COLO668 (cell line): ENCODE data around the gene VPS8.

Experiments
- DNase-seq: peaks from one replicate; lab custom pipeline; 2025; ENCODE audit not compliant: unreplicated experiment; lab: John Stamatoyannopoulos, UW

The VPS8 gene

DNA sequence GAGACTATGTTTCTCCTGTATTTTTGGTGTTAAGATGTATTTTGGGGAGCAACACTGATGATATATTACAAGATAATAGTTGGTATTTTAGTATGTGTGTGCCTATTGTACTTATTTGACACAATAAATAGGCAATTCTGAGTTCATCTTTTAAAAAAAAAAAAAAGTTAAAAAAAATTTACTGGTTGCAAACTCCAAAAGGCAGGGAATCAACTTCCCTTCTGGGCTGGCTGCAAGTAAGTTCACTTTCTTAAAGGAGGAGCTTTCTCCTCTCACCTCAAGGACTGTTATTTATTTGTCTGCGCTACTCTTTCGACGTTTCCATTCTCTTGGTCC is 335 bp upstream of the VPS8 start:
- no peak for DNase-seq

DNA sequence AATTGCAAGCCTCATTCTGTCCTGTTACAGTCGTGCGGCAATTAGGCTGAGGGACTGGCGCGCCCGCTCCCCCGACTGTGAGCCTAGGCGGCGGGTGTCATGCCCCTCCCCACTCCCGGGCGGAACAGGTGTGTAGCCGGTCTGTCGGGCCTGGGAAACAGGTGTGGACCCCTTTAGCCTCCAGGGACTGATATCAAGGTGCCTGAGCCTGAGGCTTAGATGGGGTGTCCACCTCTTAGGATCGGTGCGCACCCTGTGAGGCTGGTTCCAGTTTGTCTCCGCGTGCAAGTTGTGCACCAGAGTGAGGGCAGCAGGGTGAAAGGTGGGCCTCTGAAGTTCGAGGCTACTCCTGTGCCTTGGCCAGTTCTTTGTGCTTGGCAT is 686 bp downstream of the VPS8 start:
- DNase-seq = peak; percentile 34

DNA sequence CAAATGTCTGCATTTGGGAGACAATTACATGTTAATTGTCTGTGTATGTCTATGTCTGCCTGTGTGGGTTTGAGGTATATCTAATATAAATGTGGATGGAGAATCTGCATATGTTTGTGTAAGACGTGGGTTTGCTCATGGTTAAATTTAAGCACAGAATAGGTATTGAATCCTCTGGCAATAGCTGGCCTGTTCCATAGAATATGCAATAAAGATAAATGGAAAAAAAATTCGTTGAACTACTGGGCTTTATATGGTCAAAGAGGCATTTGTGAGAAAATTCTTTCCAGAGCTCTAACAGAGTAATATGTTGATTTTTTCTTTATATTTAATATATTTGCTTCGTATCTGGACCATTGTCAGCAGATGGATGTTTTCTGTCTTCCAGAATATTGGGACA is 1.4 kb downstream of the VPS8 start:
- no peak for DNase-seq

DNA sequence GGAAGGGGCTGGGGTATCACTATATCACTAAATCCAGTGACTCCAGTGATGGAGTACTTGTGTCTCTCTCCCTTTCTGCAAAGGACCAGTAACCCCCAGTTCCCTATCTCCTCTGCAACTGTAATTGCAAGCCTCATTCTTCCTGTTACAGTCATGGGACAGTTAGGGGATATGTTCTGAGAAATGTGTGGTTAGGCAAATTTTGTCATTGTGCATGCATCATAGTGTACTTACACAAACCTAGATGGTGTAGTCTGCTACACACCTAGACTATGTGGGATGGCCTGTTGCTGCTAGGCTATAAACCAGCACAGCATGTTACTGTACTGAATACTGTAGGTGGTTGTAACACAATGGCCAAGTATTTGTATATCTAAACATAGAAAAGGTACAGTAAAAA is 2.2 kb downstream of the VPS8 start:
- no peak for DNase-seq

DNA sequence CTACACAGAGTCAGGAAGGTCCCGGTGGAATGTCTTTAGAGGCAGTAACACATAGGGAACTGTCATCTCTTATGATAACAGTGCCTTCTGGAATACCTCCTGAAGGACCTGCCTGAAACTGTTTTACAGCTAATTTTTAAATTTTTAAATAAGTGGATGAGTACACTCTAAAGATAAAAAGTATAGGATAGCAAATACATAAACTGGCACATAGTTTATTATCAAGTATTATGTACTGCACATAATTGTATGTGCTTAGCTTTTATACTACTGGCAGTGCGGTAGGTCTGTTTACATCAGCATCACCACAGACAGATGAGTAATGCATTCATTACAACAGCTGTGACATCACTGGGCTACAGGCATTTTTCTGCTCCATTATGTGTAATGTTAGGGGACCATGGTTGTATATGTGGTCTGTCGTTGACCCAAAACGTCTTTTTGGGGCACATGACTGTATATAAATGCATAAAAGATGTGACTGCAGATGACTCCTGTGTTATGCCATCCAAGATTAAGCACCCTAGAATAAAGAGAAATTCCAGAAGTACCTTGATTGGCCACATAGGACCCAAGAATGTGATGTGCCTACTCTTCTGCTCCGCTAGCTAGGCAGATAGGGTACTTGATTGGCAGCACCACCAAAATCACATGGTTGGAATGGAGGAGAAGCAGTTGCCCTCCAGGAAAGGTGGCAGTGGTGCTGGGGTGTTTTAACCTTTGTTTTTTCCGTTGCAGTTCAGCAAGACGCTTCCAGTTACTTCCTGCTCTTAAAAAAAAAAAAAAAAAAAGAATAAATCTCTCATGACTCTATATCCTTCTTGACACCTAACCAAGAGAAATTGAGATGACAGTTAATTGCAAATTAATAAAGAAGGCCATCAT is 3.3 kb downstream of the VPS8 start:
- no peak for DNase-seq

DNA sequence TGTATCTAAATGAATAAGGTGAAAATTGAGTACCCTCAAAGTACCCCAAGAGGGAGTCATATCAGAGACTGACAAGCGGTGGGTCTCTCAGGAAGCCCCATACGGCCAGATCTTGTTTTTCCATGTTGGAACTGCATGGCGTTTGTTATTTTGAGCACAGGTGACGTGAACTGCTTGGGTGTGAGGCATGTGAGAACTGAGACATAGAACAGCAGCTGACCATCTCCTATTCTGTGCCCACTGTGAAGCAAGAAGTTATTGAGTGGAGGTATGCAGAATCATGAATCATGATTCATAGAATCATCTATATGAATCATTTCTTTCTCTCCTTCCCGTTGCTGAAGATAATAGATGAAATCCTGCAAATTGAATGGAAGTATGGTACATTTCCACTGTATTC is 4.6 kb downstream of the VPS8 start:
- DNase-seq = no peak

DNA sequence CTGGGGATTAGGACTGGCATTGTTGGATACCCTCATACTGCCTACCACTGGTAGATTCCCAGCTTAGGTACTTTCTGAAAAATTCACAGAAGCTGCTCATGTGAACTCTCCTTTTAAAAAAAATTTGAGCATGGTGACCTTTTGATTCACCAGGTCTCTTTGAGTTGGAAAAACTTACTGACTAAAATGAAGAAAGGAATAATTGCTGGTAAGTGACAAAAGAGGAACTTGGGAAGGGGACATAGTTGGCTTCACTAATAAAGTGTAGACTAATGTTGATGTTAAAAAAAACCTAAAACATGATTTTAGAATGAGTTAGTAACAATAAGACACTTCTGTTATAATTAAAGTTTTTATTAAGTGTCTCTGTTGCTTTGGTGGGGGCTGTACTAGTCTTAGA is 8.6 kb downstream of the VPS8 start:
- no peak for DNase-seq

DNA sequence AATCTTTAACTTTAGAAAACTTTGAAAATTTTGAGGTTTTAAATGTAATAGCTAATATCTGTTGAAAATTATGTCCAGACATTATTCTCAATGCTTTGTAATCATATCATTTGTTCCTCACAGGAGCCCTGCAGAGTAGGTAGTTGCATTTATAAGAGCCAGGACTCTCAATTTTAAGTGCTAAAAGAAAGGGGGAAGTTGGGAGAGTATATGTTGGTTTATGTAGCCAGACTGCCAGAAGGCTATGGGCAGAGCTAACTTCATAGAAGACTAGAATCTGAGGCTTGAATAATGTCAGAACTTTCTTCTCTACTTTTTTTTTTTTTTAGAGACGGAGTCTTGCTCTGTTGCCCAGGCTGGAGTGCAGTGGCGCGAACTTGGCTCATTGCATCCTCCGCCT is 9.1 kb downstream of the VPS8 start:
- no peak for DNase-seq

DNA sequence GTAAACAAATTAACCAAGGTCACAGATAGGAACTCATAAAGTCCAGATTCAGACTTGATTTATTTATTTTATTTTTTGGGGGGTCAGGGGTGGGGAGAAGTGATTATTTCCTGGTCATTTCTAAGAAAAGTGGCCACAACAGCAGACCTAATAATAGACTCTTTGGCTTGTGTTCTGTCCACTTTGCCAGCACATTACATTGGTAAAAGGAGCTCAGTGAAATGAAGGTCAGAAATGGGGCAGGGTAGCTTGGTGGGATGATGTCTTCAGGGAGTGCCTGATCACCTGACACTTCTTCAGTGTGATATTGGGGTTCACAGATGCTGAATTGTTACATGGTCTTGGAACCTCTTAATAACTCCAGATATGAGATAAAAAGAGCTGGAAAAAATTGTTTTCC is 10.1 kb downstream of the VPS8 start:
- DNase-seq = no peak

DNA sequence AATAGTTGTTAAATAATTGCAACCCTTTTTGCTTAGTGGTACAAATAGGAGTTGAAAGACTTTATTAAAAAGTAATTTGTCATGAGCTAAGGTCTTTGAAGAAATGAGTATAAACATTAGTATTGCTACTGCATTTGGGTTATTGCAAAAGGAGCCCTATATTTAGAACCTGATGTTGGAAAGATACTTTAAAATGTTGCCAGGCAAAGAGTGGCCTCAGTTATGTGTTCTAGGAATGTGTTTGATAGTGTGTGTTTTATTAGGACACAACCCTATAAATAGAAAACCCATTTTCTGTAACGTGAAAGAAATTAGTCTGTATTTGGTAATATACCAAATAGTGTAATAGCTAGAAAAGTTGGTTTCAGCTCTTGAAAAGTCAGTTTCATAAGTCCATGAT is 10.7 kb downstream of the VPS8 start:
- DNase-seq = no peak

DNA sequence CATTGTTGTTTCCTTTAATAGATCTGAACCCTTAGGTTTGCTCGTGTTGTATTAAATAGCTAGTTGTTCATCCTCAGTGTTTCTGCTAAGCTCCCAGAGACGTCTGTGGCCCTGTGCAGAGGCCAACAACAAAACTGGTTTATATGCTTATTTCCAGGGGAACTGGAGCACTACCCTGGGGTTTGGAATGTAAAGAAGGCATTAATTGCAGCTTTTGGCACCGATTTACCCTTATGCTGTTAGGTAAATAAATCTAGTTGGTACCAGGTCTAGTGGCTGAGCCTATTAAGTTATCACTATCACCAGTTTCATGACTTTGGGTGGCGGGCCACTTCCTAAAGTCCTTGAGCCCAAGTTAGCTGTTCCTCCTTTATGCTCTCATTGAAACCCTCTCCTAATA is 12.0 kb downstream of the VPS8 start:
- no peak for DNase-seq

DNA sequence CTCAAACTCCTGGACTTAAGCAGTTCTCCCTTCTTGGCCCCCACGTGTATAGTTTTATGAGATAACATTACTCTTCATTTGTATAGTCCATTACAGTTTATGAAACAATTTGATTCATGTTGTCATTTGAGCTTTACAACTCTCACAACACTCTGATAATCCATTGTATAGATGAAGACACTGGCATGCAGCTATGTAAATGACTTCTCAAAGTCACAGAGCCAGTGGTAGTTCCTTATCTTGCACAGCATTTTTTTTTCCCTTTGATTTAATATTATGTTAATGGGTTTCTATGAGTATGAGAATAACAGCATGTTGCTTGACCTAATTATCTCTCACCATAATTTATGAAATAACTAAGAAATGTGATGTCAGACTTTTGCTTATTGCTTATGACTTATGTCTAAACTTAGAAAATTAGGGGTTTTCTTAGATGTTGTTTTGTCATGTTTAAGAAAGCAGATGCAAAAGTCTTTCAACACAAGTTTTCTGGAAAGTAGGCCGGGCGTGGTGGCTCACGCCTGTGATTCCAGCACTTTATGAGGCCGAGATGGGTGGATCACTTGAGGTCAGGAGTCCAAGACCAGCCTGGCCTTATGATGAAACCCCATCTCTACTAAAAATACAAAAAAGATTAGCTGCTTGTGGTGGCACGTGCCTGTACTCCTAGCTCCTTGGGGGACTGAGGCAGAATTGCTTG is 13.3 kb downstream of the VPS8 start:
- no peak for DNase-seq

DNA sequence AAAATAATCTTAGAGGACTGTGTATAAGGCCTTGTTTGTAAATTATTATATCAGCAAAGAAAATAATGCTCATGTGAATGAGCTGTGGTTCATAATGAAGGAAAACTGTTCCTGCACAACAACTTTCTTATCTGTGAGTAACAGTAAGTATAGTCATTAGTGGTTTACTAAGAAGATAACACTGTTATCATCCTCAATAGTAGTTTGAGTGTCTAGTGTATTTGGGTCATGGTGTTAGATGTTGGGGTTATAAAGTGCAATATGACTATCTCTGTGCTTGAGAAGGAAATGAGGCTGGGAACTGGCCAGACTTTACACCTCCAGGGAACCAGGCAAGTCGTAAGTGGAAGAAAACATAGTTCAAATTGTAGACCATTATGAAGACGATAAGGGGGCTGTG is 15.6 kb downstream of the VPS8 start:
- DNase-seq = no peak

DNA sequence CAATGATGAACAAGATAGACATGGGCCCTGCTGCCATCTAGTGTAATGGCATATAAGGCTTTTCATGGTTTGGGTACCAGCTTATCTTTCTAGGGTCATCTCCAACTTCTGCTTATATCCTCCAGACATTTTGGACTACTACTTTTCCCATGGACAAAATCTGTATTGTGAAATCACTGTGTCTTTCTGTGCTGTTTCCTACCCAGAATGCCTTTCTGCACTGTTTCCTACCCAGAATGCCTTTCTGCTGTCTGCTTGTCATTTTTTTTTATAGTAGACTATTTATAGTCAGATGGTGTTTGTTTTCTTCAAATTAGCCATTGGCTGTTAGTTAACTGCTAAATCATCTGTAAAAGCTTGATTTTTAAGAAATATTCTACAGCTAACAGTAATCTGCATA is 20.1 kb downstream of the VPS8 start:
- DNase-seq = no peak

DNA sequence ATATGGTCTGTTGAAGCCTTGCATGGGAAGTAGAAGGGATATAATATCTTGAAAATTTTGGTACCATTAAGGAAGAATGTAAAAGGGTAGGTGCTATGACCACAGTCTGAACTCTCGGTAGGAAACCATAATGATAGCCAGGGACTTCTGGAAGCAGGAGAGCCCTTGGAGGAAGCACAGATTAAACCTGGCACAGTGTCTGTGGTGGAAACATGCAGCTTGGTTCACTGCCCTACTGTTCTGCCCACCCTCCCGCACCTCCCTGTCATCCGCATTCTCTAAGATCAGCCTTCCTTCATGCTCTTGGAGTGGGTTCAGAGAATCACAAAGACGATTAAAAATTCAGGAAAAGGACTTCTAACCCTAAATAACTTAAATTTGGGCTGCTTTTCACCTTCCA is 20.9 kb downstream of the VPS8 start:
- no peak for DNase-seq

DNA sequence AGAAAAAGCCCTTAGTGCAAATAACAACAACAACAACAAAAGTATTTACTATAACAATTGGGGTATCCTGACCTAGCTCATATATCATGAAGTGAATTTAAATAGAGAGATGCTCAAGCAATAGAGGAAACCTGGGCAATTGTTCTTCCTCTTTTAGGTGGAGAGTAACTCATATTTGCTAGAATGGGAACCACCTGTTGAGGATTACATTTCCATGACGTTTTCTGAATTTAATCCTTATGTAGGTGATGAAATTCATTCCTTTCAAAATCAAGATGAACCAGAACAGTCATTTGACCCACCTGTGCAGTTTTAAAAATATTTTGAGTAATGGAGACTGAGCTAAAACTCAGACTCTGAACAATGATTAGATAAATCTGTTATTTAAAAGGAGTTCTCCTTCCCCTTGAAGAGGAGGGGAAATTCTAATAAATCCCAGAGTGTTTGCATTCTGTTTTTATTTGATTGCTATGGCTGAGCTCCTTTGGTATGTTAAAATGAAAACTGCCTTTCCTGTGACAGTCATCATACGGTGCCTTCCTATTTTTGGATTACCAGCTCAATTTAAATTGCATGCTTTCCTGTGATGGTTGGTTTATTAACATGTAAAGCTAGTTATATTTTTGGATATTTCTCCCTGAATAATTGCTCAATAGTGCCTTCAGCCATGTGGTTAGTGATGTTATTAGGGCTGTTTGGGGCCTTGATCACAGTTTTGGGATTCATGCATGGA is 24.3 kb downstream of the VPS8 start:
- DNase-seq = no peak

DNA sequence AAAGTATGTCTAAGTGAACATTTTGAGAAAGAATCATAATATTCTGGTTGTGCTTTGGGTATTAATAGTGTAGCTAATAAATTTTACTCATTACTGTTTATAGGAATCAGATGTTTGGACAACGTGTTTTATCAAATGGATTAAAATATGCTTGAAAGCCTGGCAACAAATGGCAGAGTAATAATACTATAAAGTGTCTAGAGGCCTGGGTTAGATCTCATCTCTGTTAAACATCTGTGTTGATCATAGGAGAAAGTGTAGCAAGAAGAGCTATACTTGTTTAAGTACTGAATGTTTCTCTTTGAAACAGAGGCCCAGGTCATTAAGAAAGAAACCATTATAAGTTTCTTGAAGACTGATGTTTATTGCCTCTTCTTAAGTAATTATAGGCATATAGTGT is 30.5 kb downstream of the VPS8 start:
- no peak for DNase-seq

DNA sequence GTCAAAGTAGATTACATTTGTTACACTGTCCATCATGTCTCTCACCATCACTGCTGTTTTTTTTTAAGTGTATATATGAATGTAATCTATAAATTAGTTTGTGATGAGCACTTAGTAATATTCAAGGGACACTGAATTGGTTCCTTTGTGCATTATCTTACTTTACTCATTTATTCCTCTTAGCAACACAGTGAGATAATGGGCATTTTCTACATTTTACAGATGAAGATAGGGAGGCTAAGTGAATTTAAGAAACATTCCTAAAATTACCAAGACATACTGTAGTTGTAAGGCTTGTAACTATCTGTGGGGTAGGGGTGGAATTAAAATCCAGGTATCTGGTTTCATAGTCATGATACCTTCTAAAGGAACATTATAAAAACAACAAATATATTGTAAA is 33.9 kb downstream of the VPS8 start:
- DNase-seq = no peak

DNA sequence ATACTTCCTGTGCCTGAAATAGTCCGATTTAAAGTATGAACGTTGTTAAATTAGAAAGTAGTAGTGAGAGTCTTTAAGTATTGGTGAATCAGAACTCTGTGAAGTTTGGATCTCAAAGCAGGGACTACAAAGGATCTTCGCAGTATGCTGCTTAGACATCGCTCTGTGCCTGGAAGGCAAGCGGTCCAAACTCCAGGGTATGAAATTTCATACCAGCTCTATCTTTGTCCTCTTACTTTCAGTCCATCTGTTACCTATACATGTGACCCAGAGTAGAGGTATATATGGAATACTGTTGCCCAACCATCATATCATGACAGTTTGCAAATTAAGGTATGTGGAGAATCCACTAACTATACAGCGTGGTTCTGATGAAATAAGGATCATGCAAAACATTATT is 34.5 kb downstream of the VPS8 start:
- DNase-seq = no peak

DNA sequence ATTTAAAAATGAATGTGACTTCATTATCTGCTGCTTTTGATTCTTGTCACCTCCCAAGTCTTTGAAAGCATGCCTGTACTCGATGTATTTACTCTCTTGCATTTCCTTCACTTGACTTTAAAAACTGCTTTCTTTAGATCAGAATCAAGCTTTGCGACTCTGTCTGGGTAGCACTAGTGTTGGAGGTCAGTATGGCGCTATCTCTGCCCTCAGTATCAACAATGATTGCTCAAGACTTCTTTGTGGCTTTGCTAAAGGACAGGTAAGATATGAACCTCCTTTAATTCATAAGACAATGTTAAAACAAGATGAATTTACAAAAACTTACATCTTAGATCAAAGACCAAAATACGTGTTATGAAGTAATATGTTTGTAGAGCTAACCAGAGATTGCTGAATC is 37.0 kb downstream of the VPS8 start:
- DNase-seq = no peak

DNA sequence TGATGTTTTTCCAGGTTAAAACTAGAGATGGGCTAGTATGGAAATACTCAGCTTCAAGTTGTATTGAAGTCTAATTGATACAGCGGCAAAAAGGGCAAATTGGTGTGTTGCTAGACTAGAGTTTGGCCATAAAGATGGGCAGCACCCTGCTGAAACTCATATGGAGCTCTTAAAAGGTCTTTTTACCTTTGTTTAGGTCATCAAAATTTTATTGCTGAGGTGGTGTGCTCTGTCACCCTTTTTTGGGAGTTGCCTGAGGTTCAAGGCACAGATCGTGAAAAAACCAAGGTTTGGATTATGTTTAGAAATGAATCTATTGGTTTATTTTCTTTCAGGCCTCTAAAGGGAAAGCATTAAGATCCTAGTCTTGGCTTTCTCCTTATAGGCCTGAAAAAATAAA is 38.2 kb downstream of the VPS8 start:
- DNase-seq = no peak

DNA sequence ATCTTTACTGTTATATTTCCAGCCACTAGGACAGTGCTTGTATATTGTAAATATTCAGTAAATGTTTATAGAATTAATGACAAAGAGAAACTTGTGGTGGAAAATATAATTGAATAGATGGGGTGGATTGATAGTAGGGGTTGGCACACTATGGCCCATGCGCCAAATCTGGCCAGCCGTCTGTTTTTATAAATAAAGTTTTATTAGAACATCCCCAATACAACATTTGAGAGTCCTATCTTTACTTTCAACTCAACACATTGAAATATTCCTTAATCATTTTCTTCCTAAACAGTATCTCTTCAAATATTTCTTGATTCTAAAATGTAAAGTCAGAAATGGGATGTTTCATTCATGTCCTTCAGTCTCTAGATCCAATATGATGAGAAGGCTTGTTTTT is 45.1 kb downstream of the VPS8 start:
- no peak for DNase-seq
